ENCODE data around the gene ITPR1. TPM values are rescaled to one million over a fixed set of nuclear protein-coding genes. Genes with fewer than 3 reads are reported as not detected.
A peak's percentile ranks its signal among the peaks of the same experiment; 100 is the strongest.

ITPR1 gene
- total and polyA plus RNA-seq, 10 of the 15 experiments (the other 5 are each of a cell fraction or from before 2014, with no cell fraction given): 12.2 to 239 (median 28.4) TPM

DNA sequence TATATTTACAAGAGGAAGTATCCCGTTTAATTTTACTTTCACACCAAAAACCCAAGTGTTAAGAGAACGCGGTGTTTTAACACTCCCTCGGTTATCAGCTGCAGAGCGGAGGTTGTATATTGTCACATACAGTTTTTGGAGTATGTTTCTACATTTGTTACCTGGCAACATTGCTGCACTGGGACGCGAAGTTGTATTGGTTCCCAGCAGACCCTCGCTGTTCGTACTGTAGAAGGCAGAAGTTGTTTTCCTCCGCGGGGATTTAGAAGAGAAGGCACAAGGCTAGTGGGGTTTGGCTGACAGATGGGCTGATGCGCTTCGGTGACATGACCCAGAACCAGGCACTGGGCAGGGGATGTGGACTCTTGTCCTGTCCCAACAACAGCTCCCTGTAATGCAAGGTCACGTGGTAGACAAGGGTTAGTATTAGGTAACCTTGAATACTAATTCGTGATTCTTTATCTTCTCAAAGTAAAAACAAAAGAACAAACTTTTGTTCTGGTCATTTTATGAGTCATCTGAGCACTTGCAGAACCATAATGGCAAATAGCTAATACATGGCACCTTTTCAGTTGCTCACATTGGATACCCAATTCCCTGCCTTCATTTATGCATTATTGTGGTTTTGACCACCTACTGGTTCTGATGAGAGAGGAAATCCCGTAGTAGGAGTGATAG, 255.7 kb downstream of the ITPR1 start (continued):
- TF ChIP-seq, protein P1, sequence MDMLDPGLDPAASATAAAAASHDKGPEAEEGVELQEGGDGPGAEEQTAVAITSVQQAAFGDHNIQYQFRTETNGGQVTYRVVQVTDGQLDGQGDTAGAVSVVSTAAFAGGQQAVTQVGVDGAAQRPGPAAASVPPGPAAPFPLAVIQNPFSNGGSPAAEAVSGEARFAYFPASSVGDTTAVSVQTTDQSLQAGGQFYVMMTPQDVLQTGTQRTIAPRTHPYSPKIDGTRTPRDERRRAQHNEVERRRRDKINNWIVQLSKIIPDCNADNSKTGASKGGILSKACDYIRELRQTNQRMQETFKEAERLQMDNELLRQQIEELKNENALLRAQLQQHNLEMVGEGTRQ (IDR thresholded peaks at IDR 0.05; ENCODE audit: borderline replicate concordance, low read depth, low read length): peak; percentile 55; the same call in 1 of the 2 replicates
- TF ChIP-seq CHD4 (IDR thresholded peaks at IDR 0.05) (no peak), PAX8 (IDR thresholded peaks at IDR 0.05) (no peak), MTA2 (IDR thresholded peaks at IDR 0.05; ENCODE audit: low read depth) (0 out of 2 replicates have a peak, but pooled peaks have one; percentile 27), TARDBP (IDR thresholded peaks at IDR 0.05; ENCODE audit: borderline replicate concordance) (no peak), SRF (IDR thresholded peaks at IDR 0.05; ENCODE audit: low read depth in 2 of 2, low read length in 2 of 2) (no peak), MEF2A (IDR thresholded peaks at IDR 0.05; ENCODE audit: insufficient read depth, low read depth, low read length) (no peak), SMAD1 (IDR thresholded peaks at IDR 0.05; ENCODE audit: low read depth, partially characterized antibody) (no peak), EGR1 (IDR thresholded peaks at IDR 0.05; ENCODE audit: borderline replicate concordance in 1 of 2, low read depth in 2 of 2, low read length in 2 of 2) (no peak), MXI1 (IDR thresholded peaks at IDR 0.05; ENCODE audit: low read depth, low read length) (no peak), TCF7 (IDR thresholded peaks at IDR 0.05; ENCODE audit: borderline replicate concordance) (no peak), BRCA1 (IDR thresholded peaks at IDR 0.05; ENCODE audit: low read depth, low read length) (no peak), CBFB (IDR thresholded peaks at IDR 0.05; ENCODE audit: low read depth) (peak; percentile 75; the same call in 1 of the 2 replicates), EZH2 (IDR thresholded peaks at IDR 0.05; ENCODE audit: borderline replicate concordance, control insufficient read depth, low read depth, low read length) (no peak), JUND (IDR thresholded peaks at IDR 0.05; ENCODE audit: low read depth, low read length) (no peak), SUZ12 (IDR thresholded peaks at IDR 0.05; ENCODE audit: unreplicated experiment) (no peak), ZBED1 (IDR thresholded peaks at IDR 0.05; ENCODE audit: borderline replicate concordance) (peak; percentile 91; the same call in 1 of the 2 replicates), SUPT20H (IDR thresholded peaks at IDR 0.05; ENCODE audit: borderline replicate concordance, control insufficient read depth, low read depth, low read length) (no peak), KAT2A (conservative IDR thresholded peaks at IDR 0.05; ENCODE audit: control insufficient read depth, low read depth, low read length) (no peak)
- TF ChIP-seq, protein P2, sequence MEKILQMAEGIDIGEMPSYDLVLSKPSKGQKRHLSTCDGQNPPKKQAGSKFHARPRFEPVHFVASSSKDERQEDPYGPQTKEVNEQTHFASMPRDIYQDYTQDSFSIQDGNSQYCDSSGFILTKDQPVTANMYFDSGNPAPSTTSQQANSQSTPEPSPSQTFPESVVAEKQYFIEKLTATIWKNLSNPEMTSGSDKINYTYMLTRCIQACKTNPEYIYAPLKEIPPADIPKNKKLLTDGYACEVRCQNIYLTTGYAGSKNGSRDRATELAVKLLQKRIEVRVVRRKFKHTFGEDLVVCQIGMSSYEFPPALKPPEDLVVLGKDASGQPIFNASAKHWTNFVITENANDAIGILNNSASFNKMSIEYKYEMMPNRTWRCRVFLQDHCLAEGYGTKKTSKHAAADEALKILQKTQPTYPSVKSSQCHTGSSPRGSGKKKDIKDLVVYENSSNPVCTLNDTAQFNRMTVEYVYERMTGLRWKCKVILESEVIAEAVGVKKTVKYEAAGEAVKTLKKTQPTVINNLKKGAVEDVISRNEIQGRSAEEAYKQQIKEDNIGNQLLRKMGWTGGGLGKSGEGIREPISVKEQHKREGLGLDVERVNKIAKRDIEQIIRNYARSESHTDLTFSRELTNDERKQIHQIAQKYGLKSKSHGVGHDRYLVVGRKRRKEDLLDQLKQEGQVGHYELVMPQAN (conservative IDR thresholded peaks at IDR 0.05): no peak
- TF ChIP-seq, protein P3, sequence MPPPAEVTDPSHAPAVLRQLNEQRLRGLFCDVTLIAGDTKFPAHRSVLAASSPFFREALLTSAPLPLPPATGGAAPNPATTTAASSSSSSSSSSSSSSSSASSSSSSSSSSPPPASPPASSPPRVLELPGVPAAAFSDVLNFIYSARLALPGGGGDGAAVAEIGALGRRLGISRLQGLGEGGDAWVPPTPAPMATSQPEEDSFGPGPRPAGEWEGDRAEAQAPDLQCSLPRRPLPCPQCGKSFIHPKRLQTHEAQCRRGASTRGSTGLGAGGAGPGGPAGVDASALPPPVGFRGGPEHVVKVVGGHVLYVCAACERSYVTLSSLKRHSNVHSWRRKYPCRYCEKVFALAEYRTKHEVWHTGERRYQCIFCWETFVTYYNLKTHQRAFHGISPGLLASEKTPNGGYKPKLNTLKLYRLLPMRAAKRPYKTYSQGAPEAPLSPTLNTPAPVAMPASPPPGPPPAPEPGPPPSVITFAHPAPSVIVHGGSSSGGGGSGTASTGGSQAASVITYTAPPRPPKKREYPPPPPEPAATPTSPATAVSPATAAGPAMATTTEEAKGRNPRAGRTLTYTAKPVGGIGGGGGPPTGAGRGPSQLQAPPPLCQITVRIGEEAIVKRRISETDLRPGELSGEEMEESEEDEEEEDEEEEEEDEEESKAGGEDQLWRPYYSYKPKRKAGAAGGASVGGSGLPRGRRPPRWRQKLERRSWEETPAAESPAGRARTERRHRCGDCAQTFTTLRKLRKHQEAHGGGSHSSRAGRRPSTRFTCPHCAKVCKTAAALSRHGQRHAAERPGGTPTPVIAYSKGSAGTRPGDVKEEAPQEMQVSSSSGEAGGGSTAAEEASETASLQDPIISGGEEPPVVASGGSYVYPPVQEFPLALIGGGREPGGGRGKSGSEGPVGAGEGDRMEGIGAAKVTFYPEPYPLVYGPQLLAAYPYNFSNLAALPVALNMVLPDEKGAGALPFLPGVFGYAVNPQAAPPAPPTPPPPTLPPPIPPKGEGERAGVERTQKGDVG (CRISPR knock-in tag; IDR thresholded peaks at IDR 0.05): no peak
- TF ChIP-seq, protein P4, sequence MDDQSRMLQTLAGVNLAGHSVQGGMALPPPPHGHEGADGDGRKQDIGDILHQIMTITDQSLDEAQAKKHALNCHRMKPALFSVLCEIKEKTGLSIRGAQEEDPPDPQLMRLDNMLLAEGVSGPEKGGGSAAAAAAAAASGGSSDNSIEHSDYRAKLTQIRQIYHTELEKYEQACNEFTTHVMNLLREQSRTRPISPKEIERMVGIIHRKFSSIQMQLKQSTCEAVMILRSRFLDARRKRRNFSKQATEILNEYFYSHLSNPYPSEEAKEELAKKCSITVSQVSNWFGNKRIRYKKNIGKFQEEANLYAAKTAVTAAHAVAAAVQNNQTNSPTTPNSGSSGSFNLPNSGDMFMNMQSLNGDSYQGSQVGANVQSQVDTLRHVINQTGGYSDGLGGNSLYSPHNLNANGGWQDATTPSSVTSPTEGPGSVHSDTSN (IDR thresholded peaks at IDR 0.05; ENCODE audit: insufficient replicate concordance, low read depth, low read length): no peak

Measured in GM12878 (cell line).